Measurements from ENCODE around the gene CKB.

The CKB gene

GRCh38 chr14:103522649-103523574 is at the start of gene CKB:
Gene CKB (minus strand): TSS chr14:103522830. CDS start chr14:103522493, 337 bp downstream.
- Histone ChIP-seq H3K9me3 (ENCODE audit: control insufficient read depth in 1 of 2, low read length in 2 of 2) (no peaks in the 10 kb centered on the region), H3K36me3 (ENCODE audit: control insufficient read depth in 1 of 2, insufficient read depth in 2 of 2, low read length in 2 of 2) (peaks cover 0 to 4% of the 10 kb centered on the region in 2 donors), H3K4me3 (ENCODE audit: low read depth in 1 of 2, low read length in 2 of 2) (peak within 1 kb of the TSS; percentile 46 to 82), H3K4me1 (ENCODE audit: control insufficient read depth in 1 of 2, insufficient read depth in 2 of 2, low read length in 2 of 2) (peaks cover 6 to 46% of the 10 kb centered on the region in 2 donors), H3K27me3 (ENCODE audit: low read depth, low read length) (no peaks in the 10 kb centered on the region), H3K27ac (ENCODE audit: low read length) (no peak within 1 kb of the TSS)

GRCh38 chr14:103569408-103569807 is 46.8 kb upstream of the CKB start:
- Histone ChIP-seq H3K27me3 (ENCODE audit: low read depth, low read length) (no peaks in the 10 kb centered on the region), H3K4me1 (ENCODE audit: control insufficient read depth in 1 of 2, insufficient read depth in 2 of 2, low read length in 2 of 2) (peaks cover 0 to 10% of the 10 kb centered on the region in 2 donors), H3K36me3 (ENCODE audit: control insufficient read depth in 1 of 2, insufficient read depth in 2 of 2, low read length in 2 of 2) (peaks cover 3 to 4% of the 10 kb centered on the region in 2 donors), H3K9me3 (ENCODE audit: control insufficient read depth in 1 of 2, low read length in 2 of 2) (no peaks in the 10 kb centered on the region), H3K27ac (ENCODE audit: low read length) (no peak overlapping the region), H3K4me3 (ENCODE audit: low read depth in 1 of 2, low read length in 2 of 2) (no peak overlapping the region)

DNA sequence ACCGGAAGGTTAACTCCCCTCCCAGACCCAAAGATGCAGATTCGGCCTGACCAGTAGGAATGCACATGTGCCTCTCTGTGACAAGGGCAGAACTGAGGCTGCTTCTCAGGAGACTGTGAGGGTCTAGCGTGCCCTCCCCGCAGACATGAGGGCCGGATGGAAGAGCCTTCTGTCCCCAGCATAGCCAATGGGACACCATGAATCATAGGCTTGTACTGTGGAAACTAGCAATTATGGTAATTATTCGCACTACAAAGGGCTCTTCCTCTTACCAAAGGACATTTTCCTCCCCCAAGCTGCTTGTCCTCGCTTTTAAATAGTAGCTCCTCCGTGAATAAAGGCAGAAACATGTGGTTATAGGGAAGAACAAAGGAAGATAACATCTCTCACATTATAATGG is 46.3 kb upstream of the CKB start:
- Histone ChIP-seq H3K27ac (ENCODE audit: low read length) (no peak overlapping the region), H3K36me3 (ENCODE audit: control insufficient read depth in 1 of 2, insufficient read depth in 2 of 2, low read length in 2 of 2) (no peaks in the 10 kb centered on the region), H3K4me3 (ENCODE audit: low read depth in 1 of 2, low read length in 2 of 2) (no peak overlapping the region), H3K4me1 (ENCODE audit: control insufficient read depth in 1 of 2, insufficient read depth in 2 of 2, low read length in 2 of 2) (peaks cover 0 to 12% of the 10 kb centered on the region in 2 donors), H3K9me3 (ENCODE audit: control insufficient read depth in 1 of 2, low read length in 2 of 2) (no peaks in the 10 kb centered on the region), H3K27me3 (ENCODE audit: low read depth, low read length) (no peaks in the 10 kb centered on the region)

GRCh38 chr14:103563844-103564505 is 41.3 kb upstream of the CKB start:
- no peaks in the 10 kb centered on the region for H3K27me3 ChIP-seq (ENCODE audit: low read depth, low read length)
- peak overlapping the region; percentile 77 to 98 for H3K4me3 ChIP-seq (ENCODE audit: low read depth in 1 of 2, low read length in 2 of 2)
- peaks cover 16 to 17% of the 10 kb centered on the region in 2 donors for H3K36me3 ChIP-seq (ENCODE audit: control insufficient read depth in 1 of 2, insufficient read depth in 2 of 2, low read length in 2 of 2)
- no peak overlapping the region for H3K27ac ChIP-seq (ENCODE audit: low read length)
- H3K4me1 ChIP-seq (ENCODE audit: control insufficient read depth in 1 of 2, insufficient read depth in 2 of 2, low read length in 2 of 2): peaks cover 12 to 41% of the 10 kb centered on the region in 2 donors
- no peaks in the 10 kb centered on the region for H3K9me3 ChIP-seq (ENCODE audit: control insufficient read depth in 1 of 2, low read length in 2 of 2)

DNA sequence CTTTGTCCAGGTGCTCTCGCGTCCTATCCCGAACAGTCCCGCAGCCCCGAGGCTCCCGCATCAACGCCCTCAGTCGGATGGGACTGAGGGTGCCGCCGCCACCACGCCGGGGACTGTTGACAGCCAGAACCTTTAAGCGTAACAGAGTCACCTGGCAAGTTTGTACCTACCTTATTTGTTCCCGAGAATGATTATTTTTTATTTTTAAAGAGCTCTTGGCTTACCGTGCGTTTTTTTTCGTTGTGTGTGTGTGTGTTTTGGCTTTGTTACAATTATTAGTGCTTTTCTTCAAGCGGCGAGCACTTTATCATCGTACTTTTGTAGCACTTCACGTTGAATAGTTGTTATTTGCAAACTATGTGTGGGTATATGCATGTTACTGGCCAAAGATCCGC is 40.6 kb upstream of the CKB start:
- H3K4me1 ChIP-seq (ENCODE audit: control insufficient read depth in 1 of 2, insufficient read depth in 2 of 2, low read length in 2 of 2): peaks cover 12 to 43% of the 10 kb centered on the region in 2 donors
- peak overlapping the region; percentile 77 to 98 for H3K4me3 ChIP-seq (ENCODE audit: low read depth in 1 of 2, low read length in 2 of 2)
- H3K27ac ChIP-seq (ENCODE audit: low read length): peak overlapping the region; percentile 13
- no peaks in the 10 kb centered on the region for H3K9me3 ChIP-seq (ENCODE audit: control insufficient read depth in 1 of 2, low read length in 2 of 2)
- peaks cover 23 to 24% of the 10 kb centered on the region in 2 donors for H3K36me3 ChIP-seq (ENCODE audit: control insufficient read depth in 1 of 2, insufficient read depth in 2 of 2, low read length in 2 of 2)
- H3K27me3 ChIP-seq (ENCODE audit: low read depth, low read length): no peaks in the 10 kb centered on the region

GRCh38 chr14:103562429-103563225 is 40.0 kb upstream of the CKB start, which contains the start of the genes BAG5 and COA8:
Gene BAG5 (minus strand): TSS chr14:103562657. CDS start chr14:103561164, 1,493 bp downstream.
Gene COA8 (plus strand): TSS chr14:103562960. CDS start chr14:103563002, 42 bp downstream.
- H3K27ac ChIP-seq (ENCODE audit: low read length): peak within 1 kb of the TSS; percentile 82
- peak within 1 kb of the TSS; percentile 88 to 98 for H3K4me3 ChIP-seq (ENCODE audit: low read depth in 1 of 2, low read length in 2 of 2)
- H3K36me3 ChIP-seq (ENCODE audit: control insufficient read depth in 1 of 2, insufficient read depth in 2 of 2, low read length in 2 of 2): peaks cover 24% of the 10 kb centered on the region in 2 donors
- H3K4me1 ChIP-seq (ENCODE audit: control insufficient read depth in 1 of 2, insufficient read depth in 2 of 2, low read length in 2 of 2): peaks cover 12 to 43% of the 10 kb centered on the region in 2 donors
- H3K9me3 ChIP-seq (ENCODE audit: control insufficient read depth in 1 of 2, low read length in 2 of 2): no peaks in the 10 kb centered on the region
- no peaks in the 10 kb centered on the region for H3K27me3 ChIP-seq (ENCODE audit: low read depth, low read length)

GRCh38 chr14:103562179-103562428 is 39.5 kb upstream of the CKB start:
- Histone ChIP-seq H3K27me3 (ENCODE audit: low read depth, low read length) (no peaks in the 10 kb centered on the region), H3K36me3 (ENCODE audit: control insufficient read depth in 1 of 2, insufficient read depth in 2 of 2, low read length in 2 of 2) (peaks cover 24% of the 10 kb centered on the region in 2 donors), H3K4me1 (ENCODE audit: control insufficient read depth in 1 of 2, insufficient read depth in 2 of 2, low read length in 2 of 2) (peaks cover 12 to 43% of the 10 kb centered on the region in 2 donors), H3K9me3 (ENCODE audit: control insufficient read depth in 1 of 2, low read length in 2 of 2) (no peaks in the 10 kb centered on the region), H3K4me3 (ENCODE audit: low read depth in 1 of 2, low read length in 2 of 2) (peak overlapping the region; percentile 88 to 98), H3K27ac (ENCODE audit: low read length) (peak overlapping the region; percentile 82)

DNA sequence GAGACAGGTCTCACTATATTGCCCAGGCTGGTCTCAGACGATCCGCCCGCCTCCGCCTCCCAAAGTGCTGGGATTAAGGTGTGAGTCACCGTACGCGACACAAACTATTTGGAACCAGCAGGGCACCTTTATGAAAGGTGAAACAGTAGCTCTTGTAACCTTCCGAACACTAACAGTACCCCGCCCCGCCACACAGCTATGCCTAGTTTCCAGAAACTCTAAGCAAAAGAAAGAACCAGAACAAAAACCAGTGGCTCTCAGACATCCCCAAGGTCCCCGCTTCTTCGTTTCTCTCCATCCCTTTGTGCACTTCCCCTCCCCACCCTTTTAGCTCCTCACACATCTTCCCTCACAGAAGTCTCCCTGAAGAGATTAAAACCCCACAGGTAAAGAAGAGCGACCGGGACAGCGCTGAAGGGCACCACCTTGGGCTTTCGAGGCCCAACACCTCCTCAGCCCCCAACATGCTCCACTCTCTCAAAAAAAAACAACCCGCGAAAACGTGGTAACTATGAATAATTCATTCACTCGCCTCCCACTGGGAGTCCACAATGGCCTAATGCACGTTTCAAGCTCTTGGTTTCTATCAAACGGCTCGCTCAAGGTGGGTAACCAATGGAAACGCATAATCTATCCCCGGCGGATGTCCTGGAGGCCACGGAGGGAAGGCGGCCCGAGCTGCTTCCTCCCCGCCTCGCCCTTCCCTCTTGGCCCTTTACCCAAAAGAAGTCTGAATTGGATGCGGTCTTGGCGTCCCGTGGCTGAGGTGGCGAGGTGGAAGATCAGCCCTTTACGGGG is 39.0 kb upstream of the CKB start:
- Histone ChIP-seq H3K27me3 (ENCODE audit: low read depth, low read length) (no peaks in the 10 kb centered on the region), H3K4me1 (ENCODE audit: control insufficient read depth in 1 of 2, insufficient read depth in 2 of 2, low read length in 2 of 2) (peaks cover 12 to 46% of the 10 kb centered on the region in 2 donors), H3K9me3 (ENCODE audit: control insufficient read depth in 1 of 2, low read length in 2 of 2) (no peaks in the 10 kb centered on the region), H3K4me3 (ENCODE audit: low read depth in 1 of 2, low read length in 2 of 2) (peak overlapping the region; percentile 88 to 98), H3K36me3 (ENCODE audit: control insufficient read depth in 1 of 2, insufficient read depth in 2 of 2, low read length in 2 of 2) (peaks cover 24% of the 10 kb centered on the region in 2 donors), H3K27ac (ENCODE audit: low read length) (peak overlapping the region; percentile 82)

GRCh38 chr14:103560691-103561090 is 38.1 kb upstream of the CKB start:
- no peaks in the 10 kb centered on the region for H3K27me3 ChIP-seq (ENCODE audit: low read depth, low read length)
- H3K36me3 ChIP-seq (ENCODE audit: control insufficient read depth in 1 of 2, insufficient read depth in 2 of 2, low read length in 2 of 2): peaks cover 24% of the 10 kb centered on the region in 2 donors
- H3K9me3 ChIP-seq (ENCODE audit: control insufficient read depth in 1 of 2, low read length in 2 of 2): no peaks in the 10 kb centered on the region
- no peak overlapping the region for H3K27ac ChIP-seq (ENCODE audit: low read length)
- H3K4me1 ChIP-seq (ENCODE audit: control insufficient read depth in 1 of 2, insufficient read depth in 2 of 2, low read length in 2 of 2): peaks cover 12 to 50% of the 10 kb centered on the region in 2 donors
- peak overlapping the region; percentile 88 to 98 for H3K4me3 ChIP-seq (ENCODE audit: low read depth in 1 of 2, low read length in 2 of 2)

- Histone ChIP-seq H3K36me3 (ENCODE audit: control insufficient read depth in 1 of 2, insufficient read depth in 2 of 2, low read length in 2 of 2) (peaks cover 24% of the 10 kb centered on the region in 2 donors), H3K27ac (ENCODE audit: low read length) (no peak overlapping the region), H3K4me3 (ENCODE audit: low read depth in 1 of 2, low read length in 2 of 2) (no peak overlapping the region), H3K9me3 (ENCODE audit: control insufficient read depth in 1 of 2, low read length in 2 of 2) (no peaks in the 10 kb centered on the region), H3K27me3 (ENCODE audit: low read depth, low read length) (no peaks in the 10 kb centered on the region), H3K4me1 (ENCODE audit: control insufficient read depth in 1 of 2, insufficient read depth in 2 of 2, low read length in 2 of 2) (peaks cover 12 to 51% of the 10 kb centered on the region in 2 donors)
Observed at GRCh38 chr14:103559766-103560165, 37.1 kb upstream of the CKB start.
